Cardiac fibroblast (primary cell): ENCODE results near the gene RHPN2.
A peak's percentile ranks its signal among the peaks of the same experiment; 100 is the strongest.

Experiments used
- DNase-seq, 2 donors: peaks; one replicate each; pipeline versions ENCODE4 v3.0.0 to v3.0.0-alpha.2; 2010; ENCODE audit warnings: low read depth in 2 of 2
- H3K4me3 ChIP-seq, 2 donors: replicated peaks in 1 of 2; 1 replicate in 1 of 2; 2 replicates in 1 of 2; pipeline ENCODE4 v1.5.1; 2011; ENCODE audit warnings: low read depth in 2 of 2, low read length in 2 of 2, mild to moderate bottlenecking in 2 of 2, moderate library complexity in 1 of 2
- TF ChIP-seq, protein P1 (sequence below): IDR thresholded peaks from one replicate; pipeline ENCODE4 v1.5.1; 2011; ENCODE audit warnings: low read depth, mild to moderate bottlenecking, low read length, inconsistent platforms

Gene RHPN2

DNA sequence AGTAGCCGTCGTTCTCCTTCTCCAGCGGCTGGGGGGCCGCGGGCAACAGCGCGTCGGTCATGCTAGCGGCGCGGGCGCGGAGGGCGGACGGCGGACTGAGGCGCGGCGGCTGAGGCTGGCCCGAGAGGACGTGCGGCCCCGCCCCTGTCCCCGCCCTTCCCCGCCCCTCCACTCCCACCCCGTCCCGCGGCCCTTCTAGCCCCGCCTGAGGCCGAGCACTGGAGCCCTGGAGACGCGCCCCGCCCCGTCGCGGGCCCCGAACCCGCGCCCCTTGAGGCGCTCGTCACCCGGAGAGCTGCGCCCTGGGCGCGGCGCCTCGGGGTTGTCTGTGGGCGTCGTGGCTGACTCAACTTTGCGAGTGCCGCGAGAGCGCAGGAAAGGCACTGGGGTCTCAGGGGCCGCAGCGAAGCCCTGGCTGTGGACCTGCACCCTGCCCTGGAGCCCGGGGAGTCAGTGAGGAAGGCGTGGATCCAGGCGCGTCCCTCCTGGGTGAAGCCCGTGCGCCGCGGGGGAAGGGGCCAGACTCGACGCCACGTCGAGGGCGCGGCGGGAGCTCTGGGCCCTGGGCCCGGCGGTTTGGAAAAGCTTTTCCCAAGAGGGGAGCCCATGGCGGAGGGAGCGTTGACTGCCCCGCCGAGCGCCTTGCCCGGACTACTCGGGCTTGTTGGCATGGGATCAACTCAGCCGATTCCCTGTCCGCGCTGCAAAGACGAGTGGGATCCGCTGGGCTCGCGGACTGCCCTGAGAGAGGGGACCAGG, at the start of gene RHPN2:
Gene RHPN2, minus strand, starts transcription at position 97 of the 759 bp plus-strand sequence. Its CDS starts 36 bp downstream, at position 61.
- DNase-seq: peak; percentile 71 to 81
- peak within 1 kb of the TSS; percentile 59 to 60 for H3K4me3 ChIP-seq
- TF ChIP-seq, protein P1, sequence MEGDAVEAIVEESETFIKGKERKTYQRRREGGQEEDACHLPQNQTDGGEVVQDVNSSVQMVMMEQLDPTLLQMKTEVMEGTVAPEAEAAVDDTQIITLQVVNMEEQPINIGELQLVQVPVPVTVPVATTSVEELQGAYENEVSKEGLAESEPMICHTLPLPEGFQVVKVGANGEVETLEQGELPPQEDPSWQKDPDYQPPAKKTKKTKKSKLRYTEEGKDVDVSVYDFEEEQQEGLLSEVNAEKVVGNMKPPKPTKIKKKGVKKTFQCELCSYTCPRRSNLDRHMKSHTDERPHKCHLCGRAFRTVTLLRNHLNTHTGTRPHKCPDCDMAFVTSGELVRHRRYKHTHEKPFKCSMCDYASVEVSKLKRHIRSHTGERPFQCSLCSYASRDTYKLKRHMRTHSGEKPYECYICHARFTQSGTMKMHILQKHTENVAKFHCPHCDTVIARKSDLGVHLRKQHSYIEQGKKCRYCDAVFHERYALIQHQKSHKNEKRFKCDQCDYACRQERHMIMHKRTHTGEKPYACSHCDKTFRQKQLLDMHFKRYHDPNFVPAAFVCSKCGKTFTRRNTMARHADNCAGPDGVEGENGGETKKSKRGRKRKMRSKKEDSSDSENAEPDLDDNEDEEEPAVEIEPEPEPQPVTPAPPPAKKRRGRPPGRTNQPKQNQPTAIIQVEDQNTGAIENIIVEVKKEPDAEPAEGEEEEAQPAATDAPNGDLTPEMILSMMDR: no peak

DNA sequence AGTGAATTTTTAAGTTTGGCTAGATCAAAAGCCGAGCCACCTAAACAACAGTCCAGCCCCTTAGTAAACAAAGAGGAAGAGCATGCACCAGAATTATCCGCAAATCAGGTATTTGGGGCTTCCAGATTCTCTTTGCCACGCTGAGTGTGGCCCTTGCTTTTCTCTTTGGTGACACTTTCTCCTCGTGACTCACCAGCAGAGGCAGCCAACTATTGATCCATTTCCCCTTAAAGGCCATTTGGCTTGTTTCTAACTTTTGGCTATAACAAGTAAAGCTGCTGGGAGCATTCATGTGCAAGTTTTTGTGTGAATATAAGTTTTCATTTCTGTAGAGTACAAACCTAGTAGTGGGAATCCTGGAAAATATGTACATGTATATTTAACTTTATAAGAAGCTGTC, 49.6 kb upstream of the RHPN2 start:
- TF ChIP-seq, protein P1: no peak
- no peak for DNase-seq
- H3K4me3 ChIP-seq: no peak overlapping the region

DNA sequence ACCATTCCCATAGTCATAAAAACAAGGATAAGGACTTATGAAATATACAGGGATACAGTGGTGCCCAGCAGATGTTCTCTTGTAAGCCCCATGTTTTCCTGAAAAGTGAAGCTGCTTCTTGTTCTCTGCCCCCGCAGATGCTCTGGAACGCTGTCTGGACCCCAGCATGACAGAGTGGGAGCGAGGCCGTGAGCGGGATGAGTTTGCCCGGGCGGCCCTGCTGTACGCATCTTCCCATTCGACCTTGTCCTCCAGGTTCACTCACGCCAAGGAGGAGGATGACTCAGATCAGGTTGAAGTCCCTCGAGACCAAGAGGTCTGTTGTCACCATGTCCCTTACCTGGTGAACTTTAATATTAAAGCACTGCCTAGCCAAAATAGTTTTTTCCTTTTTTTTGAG, 46.9 kb upstream of the RHPN2 start:
- H3K4me3 ChIP-seq: no peak overlapping the region
- DNase-seq: no peak
- TF ChIP-seq, protein P1: no peak

DNA sequence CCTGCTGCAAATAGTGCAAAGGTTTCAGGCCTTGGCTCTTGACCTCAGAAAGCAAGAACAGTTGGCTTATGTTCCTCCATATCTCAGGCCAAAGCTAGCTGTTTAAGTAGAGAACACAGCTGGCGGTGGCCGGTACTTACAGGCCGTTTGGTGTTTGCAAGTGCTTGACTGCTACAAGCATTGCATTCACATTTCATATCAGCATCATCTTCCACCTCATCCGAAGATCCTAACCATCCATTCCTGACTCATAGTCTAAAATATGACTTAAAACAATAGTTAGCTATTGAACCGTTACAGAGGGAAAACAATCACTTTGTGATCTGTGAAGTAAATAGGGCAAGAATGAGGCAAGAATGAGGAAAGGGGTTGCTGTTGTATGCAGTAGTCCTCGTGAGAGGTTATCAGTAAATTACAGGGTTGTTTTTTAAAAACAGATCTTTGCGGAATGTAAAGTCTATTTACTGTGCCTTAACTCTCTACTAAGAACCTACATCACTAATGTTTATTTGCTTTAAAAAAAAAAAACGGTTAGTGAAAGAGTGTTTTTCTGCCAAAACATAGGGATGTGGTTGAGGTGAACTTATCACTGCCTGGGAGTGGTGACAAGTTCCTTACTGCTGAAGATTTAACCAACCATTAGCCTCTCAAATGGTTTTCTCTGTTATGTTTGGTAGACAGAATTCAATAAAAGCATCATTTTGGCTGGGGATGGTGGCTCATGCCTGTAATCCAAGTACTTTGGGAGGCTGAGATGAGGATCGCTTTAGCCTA, 45.6 kb upstream of the RHPN2 start:
- TF ChIP-seq, protein P1: no peak
- H3K4me3 ChIP-seq: no peak overlapping the region
- peak; percentile 48 to 87 for DNase-seq

DNA sequence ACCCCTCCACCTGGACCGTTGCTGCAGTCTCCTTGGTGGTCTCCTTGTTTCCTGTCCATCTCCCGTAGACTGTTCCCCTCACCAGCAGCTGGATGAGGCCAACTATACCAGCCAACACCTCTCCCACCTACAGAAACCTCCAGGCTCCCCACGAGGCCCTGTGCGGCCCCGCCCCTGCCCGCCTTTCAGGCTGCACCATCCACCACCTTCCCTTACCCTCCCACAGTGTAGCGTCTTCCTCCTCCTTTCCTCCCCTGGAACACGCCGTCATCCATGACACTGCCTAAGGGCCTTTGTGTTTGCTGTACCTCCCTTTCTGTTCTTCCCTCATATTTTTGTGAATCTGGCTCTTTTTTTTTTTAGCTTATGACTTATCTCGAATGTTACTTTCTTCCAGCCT, 43.5 kb upstream of the RHPN2 start:
- DNase-seq: no peak
- no peak overlapping the region for H3K4me3 ChIP-seq
- TF ChIP-seq, protein P1: no peak

DNA sequence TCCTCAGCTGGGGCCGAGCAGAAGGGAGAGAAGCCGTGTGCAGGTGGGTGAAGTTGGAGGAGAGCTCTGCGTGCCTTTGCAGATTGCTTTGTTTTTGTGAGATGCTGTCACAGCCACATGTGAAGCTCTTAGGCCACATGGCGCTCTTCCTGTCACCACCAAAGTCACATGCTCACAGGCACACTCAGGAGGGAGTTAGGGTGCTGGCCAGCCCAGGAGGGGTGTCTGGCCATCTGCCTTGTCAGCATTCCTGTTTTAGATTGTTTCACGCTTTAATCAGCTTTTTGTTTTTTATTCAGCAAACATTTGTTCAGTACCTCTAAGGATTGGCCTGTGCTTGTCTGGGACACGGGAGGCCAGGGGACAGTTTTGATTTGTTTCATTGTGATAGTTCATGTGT, 38.2 kb upstream of the RHPN2 start:
- H3K4me3 ChIP-seq: no peak overlapping the region
- TF ChIP-seq, protein P1: no peak
- no peak for DNase-seq
